WERI-Rb-1 (cell line): Measurements from ENCODE around the gene TBX10.

Experiments used
- DNase-seq: peaks from one replicate; pipeline ENCODE4 v3.0.0-alpha.2; 2020
- H3K27ac ChIP-seq: fragments of 250-450 bp; sonication (Bioruptor Pico); 2 replicates; pipeline ENCODE4 v1.5.1; 2020; ENCODE audit warnings: mild to moderate bottlenecking, moderate library complexity
- H3K27me3 ChIP-seq: fragments of 250-450 bp; sonication (Bioruptor Pico); 2 replicates; pipeline ENCODE4 v1.5.1; 2021; ENCODE audit warnings: mild to moderate bottlenecking, low read depth, moderate library complexity; ENCODE audit not compliant: insufficient read depth, severe bottlenecking
- H3K36me3 ChIP-seq: fragments of 250-450 bp; sonication (Bioruptor Pico); 2 replicates; pipeline ENCODE4 v1.5.1; 2020; ENCODE audit warnings: mild to moderate bottlenecking, moderate library complexity
- H3K4me3 ChIP-seq: 2 replicates; pipeline ENCODE4 v1.5.1; 2011; ENCODE audit warnings: low read depth, mild to moderate bottlenecking, control low read depth, low read length
- H3K9me3 ChIP-seq: fragments of 250-450 bp; sonication (Bioruptor Pico); 2 replicates; pipeline ENCODE4 v1.5.1; 2021; ENCODE audit warnings: mild to moderate bottlenecking, moderate library complexity; ENCODE audit not compliant: severe bottlenecking
- TF ChIP-seq, protein P1 (sequence below): IDR thresholded peaks from 2 replicates; pipeline ENCODE4 v1.5.1; 2011; ENCODE audit warnings: low read depth, mild to moderate bottlenecking, control low read depth, inconsistent platforms, low read length

TBX10 gene

DNA sequence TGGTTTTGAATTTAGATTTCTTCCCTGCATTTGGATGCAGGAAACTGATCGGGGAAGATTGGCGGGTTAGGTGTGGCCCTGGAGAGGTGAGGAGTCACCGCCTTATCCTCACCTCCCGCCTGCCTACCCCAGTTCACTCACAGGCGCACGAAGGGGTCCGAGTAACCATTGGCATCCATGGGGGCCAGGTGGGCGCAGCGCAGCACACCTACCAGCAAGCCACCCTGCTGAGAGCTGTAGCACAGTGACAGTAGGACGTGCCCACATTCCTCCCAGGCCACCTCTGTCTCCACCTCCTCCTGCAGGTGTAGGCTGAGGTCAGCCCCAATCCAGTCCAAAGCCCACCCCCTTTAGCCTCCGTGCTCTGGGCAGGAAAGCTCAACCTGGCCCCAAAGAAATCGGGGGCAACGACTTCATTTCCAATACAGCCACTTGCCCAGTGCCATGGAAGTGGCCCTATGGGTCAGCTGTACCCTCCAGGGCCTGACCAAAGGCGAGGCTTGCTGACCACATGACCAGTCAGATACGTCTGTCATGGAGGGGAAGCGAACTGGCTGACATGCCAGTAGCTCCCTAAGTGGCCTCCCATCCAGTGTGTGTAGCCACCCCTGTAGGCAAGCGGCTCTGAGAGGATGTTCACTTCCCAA is 26.1 kb downstream of the TBX10 start:
- Histone ChIP-seq H3K9me3 (no peaks in the 10 kb centered on the region), H3K27me3 (no peaks in the 10 kb centered on the region), H3K27ac (no peak overlapping the region), H3K4me3 (no peak overlapping the region), H3K36me3 (peaks cover 44% of the 10 kb centered on the region)
- TF ChIP-seq, protein P1, sequence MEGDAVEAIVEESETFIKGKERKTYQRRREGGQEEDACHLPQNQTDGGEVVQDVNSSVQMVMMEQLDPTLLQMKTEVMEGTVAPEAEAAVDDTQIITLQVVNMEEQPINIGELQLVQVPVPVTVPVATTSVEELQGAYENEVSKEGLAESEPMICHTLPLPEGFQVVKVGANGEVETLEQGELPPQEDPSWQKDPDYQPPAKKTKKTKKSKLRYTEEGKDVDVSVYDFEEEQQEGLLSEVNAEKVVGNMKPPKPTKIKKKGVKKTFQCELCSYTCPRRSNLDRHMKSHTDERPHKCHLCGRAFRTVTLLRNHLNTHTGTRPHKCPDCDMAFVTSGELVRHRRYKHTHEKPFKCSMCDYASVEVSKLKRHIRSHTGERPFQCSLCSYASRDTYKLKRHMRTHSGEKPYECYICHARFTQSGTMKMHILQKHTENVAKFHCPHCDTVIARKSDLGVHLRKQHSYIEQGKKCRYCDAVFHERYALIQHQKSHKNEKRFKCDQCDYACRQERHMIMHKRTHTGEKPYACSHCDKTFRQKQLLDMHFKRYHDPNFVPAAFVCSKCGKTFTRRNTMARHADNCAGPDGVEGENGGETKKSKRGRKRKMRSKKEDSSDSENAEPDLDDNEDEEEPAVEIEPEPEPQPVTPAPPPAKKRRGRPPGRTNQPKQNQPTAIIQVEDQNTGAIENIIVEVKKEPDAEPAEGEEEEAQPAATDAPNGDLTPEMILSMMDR, result no peak
- no peak for DNase-seq

DNA sequence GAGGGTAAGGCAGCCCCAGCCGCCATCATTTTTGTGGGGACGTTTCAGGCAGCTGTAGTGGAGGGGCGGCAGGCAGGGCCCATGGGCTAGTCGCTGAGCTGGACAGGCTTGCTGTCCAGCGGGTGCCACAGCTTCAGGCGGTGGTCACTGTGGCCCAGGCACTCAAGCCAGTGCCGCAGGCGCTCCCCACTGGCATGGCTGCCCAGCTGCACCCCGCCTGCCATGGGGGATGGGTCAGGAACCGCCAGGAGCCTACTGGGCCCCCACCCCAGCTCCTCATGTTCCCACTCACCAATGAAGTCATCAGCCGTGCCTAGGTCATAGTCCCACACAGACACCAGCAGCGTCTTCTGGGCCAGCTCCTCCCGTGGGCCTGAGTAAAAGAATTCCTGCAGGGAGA is 26.8 kb downstream of the TBX10 start:
- TF ChIP-seq, protein P1, result no peak
- no peak for DNase-seq
- no peak overlapping the region for H3K4me3 ChIP-seq
- no peak overlapping the region for H3K27ac ChIP-seq
- peaks cover 49% of the 10 kb centered on the region for H3K36me3 ChIP-seq
- H3K9me3 ChIP-seq, result no peaks in the 10 kb centered on the region
- no peaks in the 10 kb centered on the region for H3K27me3 ChIP-seq

DNA sequence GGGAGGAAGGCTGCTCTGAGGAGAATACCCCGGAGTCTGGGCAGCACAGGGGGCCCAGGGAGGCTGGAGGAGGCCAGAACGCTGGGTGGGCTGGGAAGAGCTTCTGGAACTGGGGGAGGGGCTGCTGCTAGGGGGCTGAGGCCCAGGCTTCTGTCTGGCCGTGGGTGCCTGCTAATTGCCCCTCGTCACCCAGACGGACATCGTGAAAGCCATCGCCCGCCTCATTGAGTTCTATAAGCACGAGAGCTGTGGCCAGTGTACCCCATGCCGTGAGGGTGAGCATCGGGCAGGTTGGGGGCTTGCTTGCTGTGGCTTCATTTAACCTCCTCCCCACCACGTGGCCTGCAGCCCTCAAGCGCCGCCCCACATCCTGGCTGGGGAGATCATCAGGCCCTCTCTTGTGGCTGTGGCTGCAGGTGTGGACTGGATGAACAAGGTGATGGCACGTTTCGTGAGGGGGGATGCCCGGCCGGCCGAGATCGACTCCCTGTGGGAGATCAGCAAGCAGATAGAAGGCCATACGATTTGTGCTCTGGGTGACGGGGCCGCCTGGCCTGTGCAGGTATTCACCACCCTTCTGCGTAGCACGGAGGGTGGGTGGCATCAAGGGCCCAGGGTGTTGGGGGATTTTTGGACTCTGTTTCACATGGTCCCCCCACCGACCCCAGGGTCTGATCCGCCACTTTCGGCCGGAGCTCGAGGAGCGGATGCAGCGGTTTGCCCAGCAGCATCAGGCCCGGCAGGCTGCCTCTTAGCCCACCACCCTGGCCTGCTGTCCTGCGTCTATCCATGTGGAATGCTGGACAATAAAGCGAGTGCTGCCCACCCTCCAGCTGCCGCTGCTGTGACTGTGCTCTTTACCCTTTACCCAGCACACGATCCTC is 27.6 kb downstream of the TBX10 start:
- Histone ChIP-seq H3K36me3 (peaks cover 50% of the 10 kb centered on the region), H3K27me3 (no peaks in the 10 kb centered on the region), H3K4me3 (no peak overlapping the region), H3K9me3 (no peaks in the 10 kb centered on the region), H3K27ac (no peak overlapping the region)
- TF ChIP-seq, protein P1, result no peak
- no peak for DNase-seq

DNA sequence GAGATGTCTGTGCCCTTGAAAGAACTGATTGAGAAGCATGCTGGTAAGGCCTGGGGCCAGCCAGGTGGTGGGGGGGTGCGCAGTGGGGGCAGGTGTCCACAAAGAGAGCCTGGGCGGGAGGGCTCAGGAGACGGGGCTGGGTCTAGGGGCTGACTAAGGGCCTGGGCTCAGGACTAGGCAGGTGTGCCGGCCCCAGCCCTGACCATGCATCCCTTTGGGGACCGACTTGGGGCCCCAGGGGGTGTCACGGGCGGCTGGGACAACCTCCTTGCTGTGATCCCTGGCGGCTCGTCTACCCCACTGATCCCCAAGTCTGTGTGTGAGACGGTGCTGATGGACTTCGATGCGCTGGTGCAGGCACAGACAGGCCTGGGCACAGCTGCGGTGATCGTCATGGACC is 28.4 kb downstream of the TBX10 start:
- peaks cover 50% of the 10 kb centered on the region for H3K36me3 ChIP-seq
- no peaks in the 10 kb centered on the region for H3K27me3 ChIP-seq
- no peak overlapping the region for H3K27ac ChIP-seq
- H3K9me3 ChIP-seq, result no peaks in the 10 kb centered on the region
- DNase-seq, result no peak
- H3K4me3 ChIP-seq, result no peak overlapping the region
- TF ChIP-seq, protein P1, result no peak

DNA sequence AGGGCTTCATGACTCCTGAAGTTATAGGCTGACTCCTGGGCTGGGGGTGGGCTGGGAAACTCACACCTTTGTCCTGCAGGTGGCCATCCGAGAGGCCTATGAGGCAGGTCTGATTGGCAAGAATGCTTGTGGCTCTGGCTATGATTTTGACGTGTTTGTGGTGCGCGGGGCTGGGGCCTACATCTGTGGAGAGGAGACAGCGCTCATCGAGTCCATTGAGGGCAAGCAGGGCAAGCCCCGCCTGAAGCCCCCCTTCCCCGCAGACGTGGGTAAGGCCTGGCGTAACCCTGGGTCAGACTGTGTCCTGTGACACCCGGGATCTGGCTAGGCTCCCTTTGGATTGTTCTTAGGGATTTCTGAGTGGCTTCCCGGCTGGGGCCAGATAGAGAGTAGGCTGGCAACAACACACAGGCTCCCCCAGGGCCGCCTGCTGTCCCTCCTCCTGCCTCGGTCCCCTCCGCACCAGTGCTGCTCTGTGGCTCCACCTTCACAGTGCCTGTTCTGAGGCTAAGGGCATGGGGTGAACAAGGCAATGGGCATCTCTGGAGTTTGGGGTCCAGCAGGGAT is 29.2 kb downstream of the TBX10 start:
- H3K27ac ChIP-seq, result no peak overlapping the region
- no peaks in the 10 kb centered on the region for H3K27me3 ChIP-seq
- DNase-seq, result no peak
- TF ChIP-seq, protein P1, result no peak
- H3K9me3 ChIP-seq, result no peaks in the 10 kb centered on the region
- H3K36me3 ChIP-seq, result peaks cover 50% of the 10 kb centered on the region
- H3K4me3 ChIP-seq, result no peak overlapping the region
